ENCODE results near the gene RFX8.

- no peak for TF ChIP-seq CTCF (IDR thresholded peaks at IDR 0.05; ENCODE audit: low read length)
- no peak for TF ChIP-seq EZH2phosphoT487 (IDR thresholded peaks at IDR 0.05; ENCODE audit: low read length)
- TF ChIP-seq EZH2 (optimal IDR thresholded peaks at IDR 0.05; ENCODE audit: low read depth, low read length), result no peak
Measured at GRCh38 chr2:101361121-101361520, 113.8 kb downstream of the RFX8 start.

Data from MM.1S (cell line).